Vagina (tissue), 2 donors: ENCODE data around the gene NACAD.

Experiments
- CTCF ChIP-seq, 3 experiments: fragments of 450-650 bp in 2 of 3; fragments of 200-600 bp in 1 of 3; sonication (generic) in 1 of 3; IDR thresholded peaks; one replicate each; pipeline ENCODE4 v1.5.1; 2017 to 2019; ENCODE audit warnings: antibody characterized with exemption in 3 of 3, mild to moderate bottlenecking in 2 of 3, moderate library complexity in 2 of 3
- POLR2A ChIP-seq, 2 donors: fragments of 450-650 bp; IDR thresholded peaks; one replicate each; pipeline ENCODE4 v1.6.1; 2017; ENCODE audit warnings: antibody characterized with exemption in 2 of 2, mild to moderate bottlenecking in 2 of 2, moderate library complexity in 2 of 2
- POLR2AphosphoS5 ChIP-seq, 2 donors: sonication (generic); formaldehyde crosslinking; IDR thresholded peaks; one replicate each; pipeline ENCODE4 v1.9.0; 2017; ENCODE audit warnings: antibody characterized with exemption in 2 of 2, mild to moderate bottlenecking in 2 of 2, low read depth in 1 of 2; ENCODE audit not compliant: insufficient read depth in 1 of 2

GRCh38 chr7:45123913-45124710 is 35.3 kb upstream of the NACAD start:
- TF ChIP-seq POLR2A (IDR thresholded peaks at IDR 0.05) (no peak), CTCF (IDR thresholded peaks at IDR 0.05) (no peak), POLR2AphosphoS5 (IDR thresholded peaks at IDR 0.05; ENCODE audit: insufficient read depth in 1 of 2, low read depth in 1 of 2) (no peak)
